Sigmoid colon (tissue), 7 donors: Measurements from ENCODE around the gene TEAD2. TPM values are rescaled to one million over a fixed set of nuclear protein-coding genes. Genes with fewer than 3 reads are reported as not detected.

Experiments used
- DNase-seq: peaks from one replicate; pipeline ENCODE4 v3.0.0-alpha.2; 2019
- H3K27ac ChIP-seq, 4 donors: fragments of 200-600 bp; sonication (generic); one replicate each; pipeline ENCODE4 v1.5.1; 2016 to 2019; ENCODE audit warnings: mild to moderate bottlenecking in 1 of 4
- H3K27me3 ChIP-seq, 3 donors: fragments of 200-600 bp; sonication (generic); one replicate each; pipeline ENCODE4 v1.5.1; 2019; ENCODE audit warnings: mild to moderate bottlenecking in 1 of 3
- H3K36me3 ChIP-seq, 4 donors: fragments of 200-600 bp; sonication (generic); one replicate each; pipeline ENCODE4 v1.5.1; 2016 to 2019
- H3K4me1 ChIP-seq, 4 donors: fragments of 200-600 bp; sonication (generic); one replicate each; pipeline ENCODE4 v1.5.1; 2017 to 2019
- H3K4me3 ChIP-seq, 4 donors: fragments of 200-600 bp; sonication (generic); one replicate each; pipeline ENCODE4 v1.5.1; 2017 to 2019; ENCODE audit warnings: mild to moderate bottlenecking in 2 of 4, moderate library complexity in 1 of 4
- H3K9me3 ChIP-seq, 4 donors: fragments of 200-600 bp in 3 of 4; sonication (generic) in 3 of 4; one replicate each; pipeline versions ENCODE4 v1.5.1 to v1.6.1; 2013 to 2019
- EP300 ChIP-seq, 4 donors: sonication (generic); formaldehyde crosslinking; IDR thresholded peaks; one replicate each; pipeline ENCODE4 v1.6.1; 2017; ENCODE audit warnings: antibody characterized with exemption in 4 of 4
- POLR2A ChIP-seq, 2 donors: fragments of 450-650 bp; IDR thresholded peaks; one replicate each; pipeline ENCODE4 v1.6.1; 2016; ENCODE audit warnings: antibody characterized with exemption in 2 of 2, mild to moderate bottlenecking in 2 of 2, moderate library complexity in 2 of 2
- POLR2AphosphoS5 ChIP-seq, 4 donors: sonication (generic); formaldehyde crosslinking; IDR thresholded peaks; one replicate each; pipeline ENCODE4 v1.6.1; 2017; ENCODE audit warnings: antibody characterized with exemption in 4 of 4
- WGBS, 2 donors: extraction: QIAGEN DNeasy Blood & Tissue Kit; methylation state at CpG; one replicate each; pipeline ENCODE4 v1.1.7; 2013; 5-methylcytosine and 5-hydroxymethylcytosine counted together
- intact Hi-C: fragments of 100-400 bp; cut with DNase I; formaldehyde crosslinking; loops from one replicate; pipeline ENCODE4 v1.15.1; 2023
- polyA plus RNA-seq, 3 donors: library from polyadenylated mRNA; stranded (reverse); fragments of 200-250 nt; gene quantifications; one replicate each; pipeline ENCODE4 v1.2.3, GENCODE V29; 2013
- total RNA-seq, 4 donors: library from RNA; depleted of rRNA; stranded (reverse); fragments of >200 nt; gene quantifications; one replicate each; pipeline ENCODE4 v1.1.0, GENCODE V29; 2016
- TF ChIP-seq, protein P1 (sequence below), 4 experiments: fragments of 450-650 bp in 3 of 4; fragments of 200-600 bp in 1 of 4; IDR thresholded peaks; one replicate each; pipeline ENCODE4 v1.5.1; 2016 to 2019; ENCODE audit warnings: antibody characterized with exemption in 4 of 4, mild to moderate bottlenecking in 3 of 4, moderate library complexity in 2 of 4
- donor health status: healthy with polysubstance abuse.
- donor health status: Bipolar disorder and iron deficiency.
- donor health status: healthy.

The TEAD2 gene
- total and polyA plus RNA-seq, 7 donors = 5.8 to 74.9 (median 60.6) TPM

DNA sequence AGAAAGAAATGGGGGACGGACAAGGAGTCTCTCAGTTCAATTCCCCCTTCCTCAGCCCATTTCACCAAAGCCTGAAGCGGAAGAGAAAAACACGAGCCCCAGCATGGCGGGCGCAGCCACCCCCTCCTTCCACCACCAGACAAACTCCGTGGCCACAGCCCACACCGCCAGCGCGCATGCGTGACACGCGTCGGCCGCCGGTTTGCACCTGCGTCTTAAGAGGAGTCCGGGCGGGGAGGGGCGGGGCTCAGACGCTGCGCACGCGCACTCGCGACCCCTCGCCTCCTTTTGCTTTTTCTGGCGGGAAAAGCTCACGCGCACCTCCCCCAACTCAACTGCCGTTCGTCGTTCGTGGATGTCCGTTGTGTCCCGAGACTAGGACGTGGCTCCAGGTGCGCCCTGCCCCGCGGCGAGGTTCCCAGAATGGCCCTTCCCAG lies 25.7 kb upstream of the TEAD2 start, which contains the start of gene KASH5:
Gene KASH5 (plus strand): TSS at position 314 of the 437 bp plus-strand sequence. CDS start 2,635 bp downstream, outside the sequence.
- TF ChIP-seq EP300 (IDR thresholded peaks at IDR 0.05) (no peak), POLR2A (IDR thresholded peaks at IDR 0.05) (no peak), POLR2AphosphoS5 (IDR thresholded peaks at IDR 0.05) (no peak)
- TF ChIP-seq, protein P1, sequence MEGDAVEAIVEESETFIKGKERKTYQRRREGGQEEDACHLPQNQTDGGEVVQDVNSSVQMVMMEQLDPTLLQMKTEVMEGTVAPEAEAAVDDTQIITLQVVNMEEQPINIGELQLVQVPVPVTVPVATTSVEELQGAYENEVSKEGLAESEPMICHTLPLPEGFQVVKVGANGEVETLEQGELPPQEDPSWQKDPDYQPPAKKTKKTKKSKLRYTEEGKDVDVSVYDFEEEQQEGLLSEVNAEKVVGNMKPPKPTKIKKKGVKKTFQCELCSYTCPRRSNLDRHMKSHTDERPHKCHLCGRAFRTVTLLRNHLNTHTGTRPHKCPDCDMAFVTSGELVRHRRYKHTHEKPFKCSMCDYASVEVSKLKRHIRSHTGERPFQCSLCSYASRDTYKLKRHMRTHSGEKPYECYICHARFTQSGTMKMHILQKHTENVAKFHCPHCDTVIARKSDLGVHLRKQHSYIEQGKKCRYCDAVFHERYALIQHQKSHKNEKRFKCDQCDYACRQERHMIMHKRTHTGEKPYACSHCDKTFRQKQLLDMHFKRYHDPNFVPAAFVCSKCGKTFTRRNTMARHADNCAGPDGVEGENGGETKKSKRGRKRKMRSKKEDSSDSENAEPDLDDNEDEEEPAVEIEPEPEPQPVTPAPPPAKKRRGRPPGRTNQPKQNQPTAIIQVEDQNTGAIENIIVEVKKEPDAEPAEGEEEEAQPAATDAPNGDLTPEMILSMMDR (IDR thresholded peaks at IDR 0.05) = no peak
- Histone ChIP-seq H3K9me3 (peaks cover 0 to 3% (median under 1%) of the 10 kb centered on the region in 4 donors), H3K4me1 (peaks cover 0 to 3% (median 0%) of the 10 kb centered on the region in 4 donors), H3K4me3 (peak within 1 kb of the TSS in 2 of 4 donors; percentile 12 to 16), H3K27me3 (peaks cover 0 to 29% (median 0%) of the 10 kb centered on the region in 3 donors), H3K27ac (no peak within 1 kb of the TSS), H3K36me3 (no peaks in the 10 kb centered on the region)
- DNase-seq = peak; percentile 77
- intact Hi-C loops = no loop called here
- 54 to 56% methylated on average over 40 of the region's 40 CpGs for WGBS, 2 donors

DNA sequence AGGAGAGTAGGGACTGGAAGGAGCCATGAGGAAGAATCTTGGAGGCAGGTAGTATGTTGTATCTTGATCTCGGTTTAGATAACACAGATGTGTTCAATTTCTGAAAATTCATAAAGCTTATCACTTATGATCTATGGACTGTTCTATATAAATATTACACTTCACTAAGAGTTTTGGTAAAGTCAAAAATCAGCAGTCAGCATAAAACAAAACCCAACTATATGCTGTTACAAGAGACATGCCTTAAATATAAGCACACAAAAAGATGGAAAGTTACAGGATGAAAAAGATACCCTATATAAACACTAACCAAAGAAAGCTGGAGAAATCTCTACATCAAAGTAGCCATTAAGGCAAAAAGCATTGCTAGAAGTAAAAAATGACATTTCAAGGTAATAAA lies 21.4 kb upstream of the TEAD2 start:
- intact Hi-C loops = no loop called here
- Histone ChIP-seq H3K4me3 (no peak overlapping the region), H3K9me3 (peaks cover 0 to 11% (median 3%) of the 10 kb centered on the region in 4 donors), H3K27ac (no peak overlapping the region), H3K27me3 (peaks cover 0 to 13% (median 0%) of the 10 kb centered on the region in 3 donors), H3K4me1 (peaks cover 0 to 3% (median 0%) of the 10 kb centered on the region in 4 donors), H3K36me3 (no peaks in the 10 kb centered on the region)
- 34 to 92% methylated on average over 1 of the region's 1 CpG for WGBS, 2 donors
- DNase-seq = no peak
- TF ChIP-seq, protein P1 (IDR thresholded peaks at IDR 0.05) = no peak
- no peak for TF ChIP-seq POLR2AphosphoS5 (IDR thresholded peaks at IDR 0.05)
- TF ChIP-seq POLR2A (IDR thresholded peaks at IDR 0.05) = no peak
- no peak for TF ChIP-seq EP300 (IDR thresholded peaks at IDR 0.05)

DNA sequence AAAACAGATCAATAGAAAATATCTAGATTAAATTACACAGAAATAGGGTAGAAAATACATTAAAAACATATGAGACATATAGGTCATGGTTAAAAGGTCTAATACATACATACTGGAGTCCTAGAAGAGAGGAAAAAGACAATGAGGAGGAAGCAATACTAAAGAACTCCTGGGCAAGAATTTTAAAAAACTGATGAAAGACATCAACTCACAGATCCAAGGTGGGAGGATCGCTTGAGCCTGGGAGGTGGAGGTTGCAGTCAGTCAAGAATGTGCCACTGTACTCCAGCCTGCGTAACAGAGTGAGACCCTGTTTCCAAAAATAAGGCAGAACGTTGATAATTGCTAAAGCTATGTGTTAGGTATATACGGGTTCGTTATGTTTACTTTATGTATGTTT lies 20.4 kb upstream of the TEAD2 start:
- Histone ChIP-seq H3K27me3 (peaks cover 0 to 5% (median 0%) of the 10 kb centered on the region in 3 donors), H3K4me1 (no peaks in the 10 kb centered on the region), H3K4me3 (no peak overlapping the region), H3K9me3 (peaks cover 0 to 11% (median 3%) of the 10 kb centered on the region in 4 donors), H3K36me3 (no peaks in the 10 kb centered on the region), H3K27ac (no peak overlapping the region)
- intact Hi-C loops = no loop called here
- DNase-seq = no peak
- WGBS, 2 donors = 90 to 92% methylated on average over 5 of the region's 5 CpGs
- TF ChIP-seq POLR2A (IDR thresholded peaks at IDR 0.05) = no peak
- TF ChIP-seq POLR2AphosphoS5 (IDR thresholded peaks at IDR 0.05) = no peak
- no peak for TF ChIP-seq EP300 (IDR thresholded peaks at IDR 0.05)
- TF ChIP-seq, protein P1 (IDR thresholded peaks at IDR 0.05) = no peak

DNA sequence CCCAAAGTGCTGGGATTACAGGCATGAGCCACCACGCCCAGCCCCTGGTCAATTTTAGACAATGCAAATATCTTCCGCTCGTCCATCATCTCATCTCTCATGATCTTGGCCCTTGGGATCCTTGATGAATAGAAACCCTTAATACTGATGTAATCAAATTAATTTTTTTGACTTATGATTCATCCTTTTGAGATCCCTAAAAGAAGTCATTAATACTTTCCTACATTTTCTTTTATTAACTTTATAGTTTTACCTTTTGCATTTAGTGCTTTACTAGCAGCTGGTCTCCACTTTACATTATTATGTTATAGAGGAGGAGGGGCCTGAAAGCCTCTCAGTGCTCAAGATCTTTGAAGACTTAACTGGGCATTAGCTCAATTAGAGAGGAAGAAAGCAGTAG lies 18.2 kb upstream of the TEAD2 start:
- H3K4me3 ChIP-seq = no peak overlapping the region
- H3K27ac ChIP-seq = no peak overlapping the region
- H3K27me3 ChIP-seq = no peaks in the 10 kb centered on the region
- no peaks in the 10 kb centered on the region for H3K4me1 ChIP-seq
- no peak for TF ChIP-seq EP300 (IDR thresholded peaks at IDR 0.05)
- TF ChIP-seq, protein P1 (IDR thresholded peaks at IDR 0.05) = no peak
- TF ChIP-seq POLR2A (IDR thresholded peaks at IDR 0.05) = no peak
- no peak for TF ChIP-seq POLR2AphosphoS5 (IDR thresholded peaks at IDR 0.05)
- 90 to 93% methylated on average over 3 of the region's 3 CpGs for WGBS, 2 donors
- H3K36me3 ChIP-seq = no peaks in the 10 kb centered on the region
- intact Hi-C loops = no loop called here
- no peak for DNase-seq
- H3K9me3 ChIP-seq = peaks cover 0 to 11% (median 3%) of the 10 kb centered on the region in 4 donors

DNA sequence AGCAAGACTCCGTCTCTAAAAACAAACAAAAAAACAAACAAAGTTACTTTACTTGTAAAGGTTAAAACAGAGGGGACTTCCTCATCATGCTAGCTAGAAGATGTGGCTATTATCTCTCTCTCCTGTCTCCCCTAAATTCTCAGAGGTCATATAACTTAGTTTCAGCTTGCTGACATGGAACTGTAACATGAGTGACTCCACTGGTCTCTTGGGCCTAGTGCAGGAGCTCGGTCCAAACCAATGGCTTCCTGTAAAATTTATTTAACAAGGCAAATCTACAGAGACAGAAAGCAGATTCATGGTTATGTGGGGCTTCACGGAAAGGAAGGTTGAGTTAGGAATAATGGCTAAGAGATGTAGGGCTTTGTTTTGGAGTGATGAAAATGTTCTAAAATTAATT lies 16.3 kb upstream of the TEAD2 start:
- H3K27ac ChIP-seq = no peak overlapping the region
- TF ChIP-seq POLR2A (IDR thresholded peaks at IDR 0.05) (no peak), POLR2AphosphoS5 (IDR thresholded peaks at IDR 0.05) (no peak)
- no peaks in the 10 kb centered on the region for H3K27me3 ChIP-seq
- H3K4me3 ChIP-seq = no peak overlapping the region
- H3K4me1 ChIP-seq = no peaks in the 10 kb centered on the region
- no peak for DNase-seq
- 67 to 76% methylated on average over 3 of the region's 3 CpGs for WGBS, 2 donors
- intact Hi-C loops = no loop called here
- H3K9me3 ChIP-seq = peaks cover 0 to 11% (median 3%) of the 10 kb centered on the region in 4 donors
- no peaks in the 10 kb centered on the region for H3K36me3 ChIP-seq
